ENCODE measurements around the gene CREB3L2. TPM values are rescaled to one million over a fixed set of nuclear protein-coding genes. Genes with fewer than 3 reads are reported as not detected.
"Not testable (repeated sequence)": the region's sequence is repeated elsewhere in the genome, so short reads cannot be mapped to it uniquely, and the experiment has no call there.

Gene CREB3L2
- total RNA-seq, 4 donors from 2014 or later = 7.9 to 19.1 (median 11.7) TPM

DNA sequence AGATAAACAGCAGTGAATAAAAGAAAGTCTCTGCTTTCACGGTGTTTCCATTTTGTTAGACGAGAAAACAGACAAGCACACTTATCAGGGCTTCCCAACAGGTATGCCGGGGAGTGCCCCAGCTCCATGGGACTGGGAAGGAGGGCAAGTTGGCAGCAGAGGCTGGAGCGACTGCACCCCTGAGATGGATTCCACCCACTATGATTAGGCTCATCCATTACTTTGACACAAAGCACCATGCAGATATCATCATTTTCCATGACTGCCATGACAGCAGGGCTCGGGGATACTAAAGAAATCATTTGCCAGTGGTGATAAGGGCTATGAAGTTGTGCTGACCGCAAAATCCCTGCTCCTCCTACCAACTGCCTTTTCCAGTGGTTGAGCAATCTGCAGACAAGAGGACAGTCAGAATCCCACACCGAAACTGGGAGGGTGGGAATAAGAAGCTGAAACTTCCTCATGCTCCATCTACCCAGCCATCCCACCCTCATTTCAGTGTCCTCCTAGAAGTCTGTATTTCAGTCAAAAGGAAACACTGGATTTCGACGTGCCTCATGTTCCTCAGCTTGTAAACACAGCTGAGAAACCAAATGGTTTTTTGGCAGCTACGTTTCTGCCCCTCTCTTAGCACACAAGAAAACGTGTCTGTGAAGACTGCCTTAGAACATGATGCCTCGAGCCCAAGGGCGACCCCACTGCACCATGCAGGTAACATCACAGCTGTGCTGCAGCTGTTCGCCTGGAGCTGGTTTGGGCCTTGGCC lies 15.5 kb downstream of the CREB3L2 start:
- intact Hi-C loops (cut with DNase I; ENCODE audit: low total_unique reads) = no loop called here
- no peak overlapping the region for H3K4me3 ChIP-seq (ENCODE audit: low read depth, poor library complexity, severe bottlenecking)
- 56 to 67% methylated on average over 14 of the region's 14 CpGs for WGBS, 2 donors
- no peak for TF ChIP-seq POLR2A (IDR thresholded peaks at IDR 0.05)
- no peak for TF ChIP-seq CTCF (IDR thresholded peaks at IDR 0.05)
- no peak for DNase-seq (ENCODE audit: low spot score in 2 of 2)

- H3K4me3 ChIP-seq (ENCODE audit: low read depth, poor library complexity, severe bottlenecking) = no peak overlapping the region
- no peak for TF ChIP-seq CTCF (IDR thresholded peaks at IDR 0.05)
- TF ChIP-seq POLR2A (IDR thresholded peaks at IDR 0.05) = no peak
- intact Hi-C loops (cut with DNase I; ENCODE audit: low total_unique reads) = no loop called here
- DNase-seq (ENCODE audit: low spot score in 2 of 2) = no peak
- WGBS, 2 donors = 88 to 93% methylated on average over 3 of the region's 3 CpGs
Observed at GRCh38 chr7:137985897-137986251, 16.0 kb downstream of the CREB3L2 start.

GRCh38 chr7:137985253-137985896 lies 16.5 kb downstream of the CREB3L2 start:
- DNase-seq (ENCODE audit: low spot score in 2 of 2) = no peak
- WGBS, 2 donors = 75 to 80% methylated on average over 8 of the region's 8 CpGs
- H3K4me3 ChIP-seq (ENCODE audit: low read depth, poor library complexity, severe bottlenecking) = no peak overlapping the region
- TF ChIP-seq POLR2A (IDR thresholded peaks at IDR 0.05) (no peak), CTCF (IDR thresholded peaks at IDR 0.05) (no peak)
- intact Hi-C loops (cut with DNase I; ENCODE audit: low total_unique reads) = no loop called here

DNA sequence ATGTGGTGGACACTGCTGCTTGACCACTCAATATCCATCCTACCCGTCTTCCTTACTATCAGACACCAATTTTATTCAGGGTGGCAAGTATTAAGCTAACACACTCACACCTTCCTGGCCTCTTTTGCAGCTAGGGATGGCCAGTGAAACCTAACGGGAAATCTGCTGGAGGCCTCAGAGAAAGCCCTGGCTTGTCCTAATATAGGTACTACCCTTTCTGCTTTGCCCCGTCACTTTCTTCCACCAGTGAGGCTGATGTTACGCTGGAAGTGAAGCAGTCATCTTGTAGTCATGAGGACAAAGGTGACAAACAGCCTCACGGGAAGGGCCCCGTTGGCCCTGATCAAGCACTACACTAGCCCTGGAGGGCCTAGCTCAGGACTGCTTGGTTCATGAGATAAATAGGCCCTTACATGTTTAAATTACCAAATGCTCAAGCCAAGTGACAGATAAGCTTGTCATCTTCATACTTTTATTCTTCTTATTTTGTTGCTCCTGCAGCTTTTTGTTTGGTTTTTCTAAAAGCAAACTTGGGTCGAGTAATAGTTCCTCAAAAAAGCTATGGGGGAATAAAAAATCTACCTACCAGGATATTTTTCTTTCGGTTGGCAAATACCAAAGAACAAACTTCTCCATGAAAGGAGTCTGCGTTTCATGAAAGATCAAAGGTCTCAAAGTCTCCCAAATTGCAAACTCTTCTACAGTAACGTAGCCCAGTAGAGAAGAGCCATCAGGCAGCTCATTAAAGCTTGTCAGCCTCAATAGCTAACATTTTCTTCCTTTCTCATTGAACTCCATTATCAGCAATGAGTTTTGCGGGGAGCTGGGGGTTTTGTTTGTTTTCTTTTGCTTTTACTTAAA lies 17.5 kb downstream of the CREB3L2 start:
- 86 to 87% methylated on average over 11 of the region's 11 CpGs for WGBS, 2 donors
- DNase-seq (ENCODE audit: low spot score in 2 of 2) = no peak
- intact Hi-C loops (cut with DNase I; ENCODE audit: low total_unique reads) = no loop called here
- TF ChIP-seq CTCF (IDR thresholded peaks at IDR 0.05) (no peak), POLR2A (IDR thresholded peaks at IDR 0.05) (no peak)
- no peak overlapping the region for H3K4me3 ChIP-seq (ENCODE audit: low read depth, poor library complexity, severe bottlenecking)

GRCh38 chr7:137983323-137984008 lies 18.4 kb downstream of the CREB3L2 start:
- TF ChIP-seq CTCF (IDR thresholded peaks at IDR 0.05) (no peak), POLR2A (IDR thresholded peaks at IDR 0.05) (no peak)
- WGBS, 2 donors = 71 to 82% methylated on average over 12 of the region's 12 CpGs
- no peak for DNase-seq (ENCODE audit: low spot score in 2 of 2)
- intact Hi-C loops (cut with DNase I; ENCODE audit: low total_unique reads) = no loop called here
- no peak overlapping the region for H3K4me3 ChIP-seq (ENCODE audit: low read depth, poor library complexity, severe bottlenecking)

- intact Hi-C loops (cut with DNase I; ENCODE audit: low total_unique reads); H3K4me3 ChIP-seq (ENCODE audit: low read depth, poor library complexity, severe bottlenecking); DNase-seq (ENCODE audit: low spot score in 2 of 2): not testable (repeated sequence)
- 95 to 97% methylated on average over 6 of the region's 6 CpGs for WGBS, 2 donors
Observed at GRCh38 chr7:137982394-137982793, 19.5 kb downstream of the CREB3L2 start.

Data from lower leg skin (tissue), 4 donors.